ENCODE data around the gene KIRREL3.

DNA sequence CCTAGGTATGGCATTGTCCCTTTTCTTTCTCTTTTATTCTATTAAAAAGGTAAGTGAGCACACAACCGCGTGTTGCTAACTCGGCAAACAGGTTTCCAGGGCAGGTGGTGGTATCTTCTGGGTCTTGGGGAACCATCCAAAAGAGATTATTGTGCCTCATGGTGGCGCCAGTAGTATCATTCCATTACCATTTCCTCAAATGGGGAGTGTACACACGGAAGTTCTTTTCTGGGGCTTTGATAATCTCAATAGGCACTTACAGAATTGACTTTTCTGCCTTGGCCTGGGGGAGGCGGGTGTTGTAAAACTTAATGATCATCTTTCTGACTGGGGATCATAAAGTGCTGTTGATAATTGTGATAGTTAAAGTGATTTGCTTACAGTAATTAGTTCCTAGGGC is 234.1 kb downstream of the KIRREL3 start:
- TF ChIP-seq, protein P1, sequence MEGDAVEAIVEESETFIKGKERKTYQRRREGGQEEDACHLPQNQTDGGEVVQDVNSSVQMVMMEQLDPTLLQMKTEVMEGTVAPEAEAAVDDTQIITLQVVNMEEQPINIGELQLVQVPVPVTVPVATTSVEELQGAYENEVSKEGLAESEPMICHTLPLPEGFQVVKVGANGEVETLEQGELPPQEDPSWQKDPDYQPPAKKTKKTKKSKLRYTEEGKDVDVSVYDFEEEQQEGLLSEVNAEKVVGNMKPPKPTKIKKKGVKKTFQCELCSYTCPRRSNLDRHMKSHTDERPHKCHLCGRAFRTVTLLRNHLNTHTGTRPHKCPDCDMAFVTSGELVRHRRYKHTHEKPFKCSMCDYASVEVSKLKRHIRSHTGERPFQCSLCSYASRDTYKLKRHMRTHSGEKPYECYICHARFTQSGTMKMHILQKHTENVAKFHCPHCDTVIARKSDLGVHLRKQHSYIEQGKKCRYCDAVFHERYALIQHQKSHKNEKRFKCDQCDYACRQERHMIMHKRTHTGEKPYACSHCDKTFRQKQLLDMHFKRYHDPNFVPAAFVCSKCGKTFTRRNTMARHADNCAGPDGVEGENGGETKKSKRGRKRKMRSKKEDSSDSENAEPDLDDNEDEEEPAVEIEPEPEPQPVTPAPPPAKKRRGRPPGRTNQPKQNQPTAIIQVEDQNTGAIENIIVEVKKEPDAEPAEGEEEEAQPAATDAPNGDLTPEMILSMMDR (conservative IDR thresholded peaks at IDR 0.05) = no peak
- no peak for TF ChIP-seq EZH2 (IDR thresholded peaks at IDR 0.05; ENCODE audit: low read depth)
